Measurements from ENCODE around the gene GALC. TPM values are rescaled to one million over a fixed set of nuclear protein-coding genes. Genes with fewer than 3 reads are reported as not detected.

The GALC gene
- total and polyA plus RNA-seq, 7 experiments from 2014 or later = 7.1 to 26.1 (median 18.8) TPM

- Histone ChIP-seq H3K36me3 (ENCODE audit: control insufficient read depth in 2 of 3, insufficient read depth in 3 of 3, low read length in 3 of 3) (peaks cover 0 to 10% (median 0%) of the 10 kb centered on the region in 3 experiments), H3K4me1 (ENCODE audit: control insufficient read depth in 2 of 2, insufficient read depth in 2 of 2, low read length in 2 of 2) (peaks cover 16 to 29% of the 10 kb centered on the region in 2 donors), H3K27ac (ENCODE audit: low read depth, low read length) (no peak overlapping the region), H3K4me3 (ENCODE audit: low read length) (no peak overlapping the region), H3K9me3 (ENCODE audit: control insufficient read depth in 2 of 3, low read length in 3 of 3) (no peaks in the 10 kb centered on the region), H3K27me3 (ENCODE audit: control insufficient read depth in 2 of 2, insufficient read depth in 2 of 2, low read length in 2 of 2) (no peaks in the 10 kb centered on the region)
- Mint-ChIP-seq H3K4me1 (peaks cover 35 to 67% (median 56%) of the 10 kb centered on the region in 7 donors), H3K27me3 (no peaks in the 10 kb centered on the region), H3K9me3 (no peaks in the 10 kb centered on the region), H3K4me3 (no peak overlapping the region), H3K36me3 (peaks cover 0 to 9% (median under 1%) of the 10 kb centered on the region in 5 donors), H3K27ac (peak overlapping the region in 2 of 9 donors; percentile 3 to 17)
- ChIA-PET CTCF (no interaction called here), POLR2A (interaction anchor here (1.2 to 1.3 kb wide), 2 partner anchors 14 to 16 kb away, joined by 4 read pairs; no protein-coding TSS in a partner anchor)
- intact Hi-C loops (cut with micrococcal nuclease) = loop anchor here (5.0 to 10.0 kb wide), 4 partner anchors 38 to 1965 kb away; partner anchors contain the start of genes EFCAB11 (in 1 of the 2), TDP1 (in 1 of the 2), TTC8 (in 1 of the 2) and ZC3H14 (in 1 of the 2)
- no peak for DNase-seq
- no peak for ATAC-seq
Measured at GRCh38 chr14:87989956-87990299, 3.1 kb downstream of the GALC start.

DNA sequence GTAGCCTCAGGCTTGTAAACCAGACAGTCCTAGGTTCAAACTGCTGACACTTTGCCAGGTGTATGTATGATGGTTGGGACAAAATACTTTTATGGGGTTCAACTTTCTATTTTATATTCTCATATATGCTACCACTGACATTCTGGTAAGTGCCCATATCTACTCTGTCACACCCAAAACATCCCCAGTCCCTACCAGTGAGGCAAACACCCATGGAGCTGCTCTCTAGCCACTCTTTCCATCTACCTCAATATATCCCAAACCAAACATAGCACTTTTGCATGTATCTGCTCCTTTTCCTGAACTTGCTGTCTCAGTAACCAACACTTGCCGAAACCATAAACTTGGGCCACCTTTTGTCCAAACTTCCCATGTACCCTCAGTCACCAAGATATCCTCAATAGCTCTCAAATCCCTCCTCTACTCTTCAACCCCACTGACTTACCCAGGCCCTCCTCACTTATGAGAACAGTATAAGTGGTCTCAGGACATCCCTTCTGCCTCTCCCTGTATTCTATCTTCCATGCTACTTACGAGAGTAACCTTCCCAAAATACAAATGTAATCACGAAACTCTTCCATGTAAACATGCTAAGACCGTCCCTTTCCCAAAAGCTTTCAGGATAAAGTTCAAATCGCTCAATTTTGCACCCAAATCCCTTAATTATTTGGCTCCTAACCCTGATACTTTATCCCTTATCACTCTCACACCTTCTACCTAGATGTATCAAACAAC, 3.6 kb downstream of the GALC start:
- POLR2A ChIA-PET = interaction anchor here (1.2 to 1.3 kb wide), 2 partner anchors 15 to 17 kb away, joined by 4 read pairs; no protein-coding TSS in a partner anchor
- intact Hi-C loops (cut with micrococcal nuclease) = no loop called here
- CTCF ChIA-PET = no interaction called here

DNA sequence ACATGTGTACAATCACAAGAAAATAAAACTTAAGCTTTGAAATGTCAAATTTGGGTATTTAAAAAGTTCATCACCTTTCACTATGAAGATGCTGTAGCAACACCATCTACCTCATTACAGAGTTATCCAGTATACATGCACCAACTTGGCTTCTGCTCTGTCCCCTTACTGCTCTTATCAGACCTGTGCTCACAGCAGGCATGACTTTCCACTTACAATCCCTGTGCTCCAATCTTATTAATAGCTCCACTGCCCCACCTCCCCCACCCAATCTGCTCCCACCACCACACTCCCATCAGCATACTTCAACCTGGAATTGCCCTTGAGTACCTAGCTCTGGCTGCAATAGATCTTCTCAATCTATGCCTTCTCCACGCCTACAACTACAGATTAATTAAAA, 13.3 kb downstream of the GALC start:
- Histone ChIP-seq H3K4me1 (ENCODE audit: control insufficient read depth in 2 of 2, insufficient read depth in 2 of 2, low read length in 2 of 2) (no peaks in the 10 kb centered on the region), H3K9me3 (ENCODE audit: control insufficient read depth in 2 of 3, low read length in 3 of 3) (no peaks in the 10 kb centered on the region), H3K4me3 (ENCODE audit: low read length) (no peak overlapping the region), H3K27ac (ENCODE audit: low read depth, low read length) (no peak overlapping the region), H3K36me3 (ENCODE audit: control insufficient read depth in 2 of 3, insufficient read depth in 3 of 3, low read length in 3 of 3) (peaks cover 0 to 20% (median 3%) of the 10 kb centered on the region in 3 experiments), H3K27me3 (ENCODE audit: control insufficient read depth in 2 of 2, insufficient read depth in 2 of 2, low read length in 2 of 2) (no peaks in the 10 kb centered on the region)
- Mint-ChIP-seq H3K4me3 (no peak overlapping the region), H3K4me1 (peaks cover 0 to 3% (median 0%) of the 10 kb centered on the region in 7 donors), H3K9me3 (peaks cover 0 to 4% (median 0%) of the 10 kb centered on the region in 11 donors), H3K36me3 (peaks cover 18 to 52% (median 40%) of the 10 kb centered on the region in 5 donors), H3K27ac (no peak overlapping the region), H3K27me3 (no peaks in the 10 kb centered on the region)
- CTCF ChIA-PET = interaction anchor here (0.9 kb wide), 1 partner anchor 190 kb away, joined by 3 read pairs; no protein-coding TSS in a partner anchor
- DNase-seq (no peak), ATAC-seq (no peak)
- intact Hi-C loops (cut with micrococcal nuclease) = no loop called here
- POLR2A ChIA-PET = no interaction called here

More for the DNA sequence above, 3.6 kb downstream of the GALC start:
- peaks cover 0 to 1% (median 0%) of the 10 kb centered on the region in 11 donors for H3K9me3 Mint-ChIP-seq
- peaks cover 0 to 13% (median 4%) of the 10 kb centered on the region in 5 donors for H3K36me3 Mint-ChIP-seq
- no peak overlapping the region for H3K4me3 ChIP-seq (ENCODE audit: low read length)
- H3K4me1 Mint-ChIP-seq = peaks cover 31 to 62% (median 54%) of the 10 kb centered on the region in 7 donors
- H3K27ac Mint-ChIP-seq = peak overlapping the region in 6 of 9 donors; percentile 5 to 55 (median 14)
- H3K27ac ChIP-seq (ENCODE audit: low read depth, low read length) = no peak overlapping the region
- H3K36me3 ChIP-seq (ENCODE audit: control insufficient read depth in 2 of 3, insufficient read depth in 3 of 3, low read length in 3 of 3) = peaks cover 0 to 10% (median 0%) of the 10 kb centered on the region in 3 experiments
- H3K4me3 Mint-ChIP-seq = no peak overlapping the region
- H3K4me1 ChIP-seq (ENCODE audit: control insufficient read depth in 2 of 2, insufficient read depth in 2 of 2, low read length in 2 of 2) = peaks cover 15 to 24% of the 10 kb centered on the region in 2 donors
- no peaks in the 10 kb centered on the region for H3K27me3 ChIP-seq (ENCODE audit: control insufficient read depth in 2 of 2, insufficient read depth in 2 of 2, low read length in 2 of 2)
- no peak for DNase-seq
- H3K27me3 Mint-ChIP-seq = no peaks in the 10 kb centered on the region
- no peaks in the 10 kb centered on the region for H3K9me3 ChIP-seq (ENCODE audit: control insufficient read depth in 2 of 3, low read length in 3 of 3)
- ATAC-seq = no peak

DNA sequence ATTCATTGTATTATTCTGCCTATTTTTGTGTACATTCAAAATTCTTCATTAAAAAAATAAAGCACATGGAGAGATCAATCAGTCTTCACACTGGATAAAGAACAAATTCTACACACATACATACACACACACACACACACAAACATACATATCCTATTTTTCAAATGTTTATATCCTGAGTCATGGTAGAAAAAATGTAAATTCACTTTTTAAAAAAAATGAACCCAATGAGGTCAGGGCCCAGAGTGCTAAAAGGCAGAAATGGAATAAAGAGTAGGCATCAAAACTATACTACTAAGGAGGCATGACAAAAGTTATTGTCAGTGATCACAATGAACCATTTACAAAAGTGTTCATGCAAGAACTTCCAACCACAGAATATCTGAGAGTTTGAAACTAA, 17.3 kb downstream of the GALC start:
- Histone ChIP-seq H3K36me3 (ENCODE audit: control insufficient read depth in 2 of 3, insufficient read depth in 3 of 3, low read length in 3 of 3) (peaks cover 0 to 14% (median 3%) of the 10 kb centered on the region in 3 experiments), H3K4me1 (ENCODE audit: control insufficient read depth in 2 of 2, insufficient read depth in 2 of 2, low read length in 2 of 2) (no peaks in the 10 kb centered on the region), H3K4me3 (ENCODE audit: low read length) (no peak overlapping the region), H3K27me3 (ENCODE audit: control insufficient read depth in 2 of 2, insufficient read depth in 2 of 2, low read length in 2 of 2) (no peaks in the 10 kb centered on the region), H3K9me3 (ENCODE audit: control insufficient read depth in 2 of 3, low read length in 3 of 3) (no peaks in the 10 kb centered on the region), H3K27ac (ENCODE audit: low read depth, low read length) (no peak overlapping the region)
- Mint-ChIP-seq H3K4me1 (peaks cover 0 to 5% (median 0%) of the 10 kb centered on the region in 7 donors), H3K4me3 (no peak overlapping the region), H3K27ac (no peak overlapping the region), H3K9me3 (peaks cover 0 to 4% (median 0%) of the 10 kb centered on the region in 11 donors), H3K36me3 (peaks cover 17 to 57% (median 37%) of the 10 kb centered on the region in 5 donors), H3K27me3 (no peaks in the 10 kb centered on the region)
- POLR2A ChIA-PET = no interaction called here
- ATAC-seq = no peak
- CTCF ChIA-PET = no interaction called here
- intact Hi-C loops (cut with micrococcal nuclease) = no loop called here
- DNase-seq = no peak

DNA sequence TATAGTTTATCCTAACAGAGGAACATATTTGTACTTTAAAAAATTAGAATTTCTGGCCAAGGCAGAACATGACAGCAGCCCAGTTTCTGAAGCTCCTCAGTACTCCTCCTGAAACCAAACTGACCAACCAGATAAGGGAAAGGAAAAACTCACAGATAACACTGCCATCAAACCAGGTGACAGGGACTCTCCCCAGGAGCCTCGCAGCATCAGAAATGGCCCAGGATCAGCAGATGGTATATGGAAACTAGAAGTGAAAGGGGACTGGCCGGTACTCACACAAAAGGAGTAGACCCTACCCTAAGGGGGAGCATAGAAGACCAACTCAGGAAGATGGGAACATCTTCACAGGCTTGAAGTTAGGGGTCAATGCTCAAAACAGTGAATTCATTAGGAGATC, 22.0 kb downstream of the GALC start:
- peak overlapping the region in 1 of 9 donors; percentile 23 for H3K27ac Mint-ChIP-seq
- H3K4me3 Mint-ChIP-seq = no peak overlapping the region
- intact Hi-C loops (cut with micrococcal nuclease) = no loop called here
- POLR2A ChIA-PET = no interaction called here
- CTCF ChIA-PET = no interaction called here
- Histone ChIP-seq H3K9me3 (ENCODE audit: control insufficient read depth in 2 of 3, low read length in 3 of 3) (no peaks in the 10 kb centered on the region), H3K27me3 (ENCODE audit: control insufficient read depth in 2 of 2, insufficient read depth in 2 of 2, low read length in 2 of 2) (no peaks in the 10 kb centered on the region), H3K4me1 (ENCODE audit: control insufficient read depth in 2 of 2, insufficient read depth in 2 of 2, low read length in 2 of 2) (no peaks in the 10 kb centered on the region), H3K36me3 (ENCODE audit: control insufficient read depth in 2 of 3, insufficient read depth in 3 of 3, low read length in 3 of 3) (peaks cover 0 to 9% (median 0%) of the 10 kb centered on the region in 3 experiments), H3K27ac (ENCODE audit: low read depth, low read length) (no peak overlapping the region), H3K4me3 (ENCODE audit: low read length) (no peak overlapping the region)
- H3K27me3 Mint-ChIP-seq = no peaks in the 10 kb centered on the region
- DNase-seq = no peak
- H3K9me3 Mint-ChIP-seq = no peaks in the 10 kb centered on the region
- no peak for ATAC-seq
- H3K4me1 Mint-ChIP-seq = peaks cover 0 to 5% (median 0%) of the 10 kb centered on the region in 7 donors
- H3K36me3 Mint-ChIP-seq = peaks cover 15 to 60% (median 29%) of the 10 kb centered on the region in 5 donors

DNA sequence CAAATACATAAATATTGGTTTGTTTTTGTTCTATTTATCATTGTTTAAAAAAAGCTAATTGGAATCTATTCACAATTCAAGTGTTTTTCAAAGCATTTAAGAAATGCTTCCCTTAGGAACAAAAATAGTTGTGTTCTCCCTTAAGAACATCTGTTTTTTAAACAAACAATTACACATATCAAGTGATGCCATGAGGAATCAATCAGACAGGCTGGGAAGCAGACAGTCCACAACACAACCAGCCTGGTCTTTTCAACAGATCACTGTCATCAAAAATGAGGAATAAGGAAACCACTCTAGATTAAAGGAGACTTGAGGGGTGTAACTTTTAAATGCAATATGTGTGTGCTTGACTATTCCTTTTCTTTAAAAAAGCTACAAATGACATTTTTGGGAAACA, 25.5 kb downstream of the GALC start:
- H3K27ac Mint-ChIP-seq = no peak overlapping the region
- DNase-seq (no peak), ATAC-seq (no peak)
- Histone ChIP-seq H3K27me3 (ENCODE audit: control insufficient read depth in 2 of 2, insufficient read depth in 2 of 2, low read length in 2 of 2) (no peaks in the 10 kb centered on the region), H3K4me1 (ENCODE audit: control insufficient read depth in 2 of 2, insufficient read depth in 2 of 2, low read length in 2 of 2) (no peaks in the 10 kb centered on the region), H3K36me3 (ENCODE audit: control insufficient read depth in 2 of 3, insufficient read depth in 3 of 3, low read length in 3 of 3) (peaks cover 3 to 15% (median 6%) of the 10 kb centered on the region in 3 experiments), H3K9me3 (ENCODE audit: control insufficient read depth in 2 of 3, low read length in 3 of 3) (no peaks in the 10 kb centered on the region), H3K27ac (ENCODE audit: low read depth, low read length) (no peak overlapping the region), H3K4me3 (ENCODE audit: low read length) (no peak overlapping the region)
- H3K4me3 Mint-ChIP-seq = no peak overlapping the region
- POLR2A ChIA-PET = no interaction called here
- H3K9me3 Mint-ChIP-seq = peaks cover 0 to 4% (median 0%) of the 10 kb centered on the region in 11 donors
- intact Hi-C loops (cut with micrococcal nuclease) = no loop called here
- H3K4me1 Mint-ChIP-seq = peaks cover 0 to 5% (median 0%) of the 10 kb centered on the region in 7 donors
- CTCF ChIA-PET = no interaction called here
- H3K27me3 Mint-ChIP-seq = no peaks in the 10 kb centered on the region
- peaks cover 8 to 60% (median 28%) of the 10 kb centered on the region in 5 donors for H3K36me3 Mint-ChIP-seq

All from naive thymus-derived CD4-positive, alpha-beta T cell (primary cell).